GM18498 (cell line): ENCODE results near the gene TFB2M.
A peak's percentile ranks its signal among the peaks of the same experiment; 100 is the strongest.
"Not testable (repeated sequence)": the region's sequence is repeated elsewhere in the genome, so short reads cannot be mapped to it uniquely, and the experiment has no call there.

ENCODE experiments used
- ATAC-seq: cut with Tn5 transposase; IDR thresholded peaks from one replicate; pipeline ENCODE4 v1.9.1; 2021; ENCODE audit warnings: mild to moderate bottlenecking, moderate library complexity; ENCODE audit not compliant: unreplicated experiment

TFB2M gene

GRCh38 chr1:246566128-246566812 is at the start of gene TFB2M, which contains the start of gene CNST:
Gene TFB2M (minus strand): TSS chr1:246566261. CDS start chr1:246566138, 123 bp downstream.
Gene CNST (plus strand): TSS chr1:246566456. CDS start chr1:246591563, 25,107 bp downstream.
- peak; percentile 93 for ATAC-seq

GRCh38 chr1:246613096-246613758 is 47.2 kb upstream of the TFB2M start:
- no peak for ATAC-seq

GRCh38 chr1:246609632-246610031 is 43.6 kb upstream of the TFB2M start:
- ATAC-seq: no peak

GRCh38 chr1:246608616-246609376 is 42.7 kb upstream of the TFB2M start:
- peak; percentile 38 for ATAC-seq

GRCh38 chr1:246607462-246607861 is 41.4 kb upstream of the TFB2M start:
- no peak for ATAC-seq

GRCh38 chr1:246605231-246605630 is 39.2 kb upstream of the TFB2M start:
- ATAC-seq: not testable (repeated sequence)

GRCh38 chr1:246602194-246602593 is 36.1 kb upstream of the TFB2M start:
- ATAC-seq: no peak

- no peak for ATAC-seq
Measured at GRCh38 chr1:246600579-246600978, 34.5 kb upstream of the TFB2M start.

GRCh38 chr1:246599315-246599714 is 33.3 kb upstream of the TFB2M start:
- ATAC-seq: no peak

GRCh38 chr1:246597971-246598370 is 31.9 kb upstream of the TFB2M start:
- ATAC-seq: no peak

GRCh38 chr1:246597340-246597739 is 31.3 kb upstream of the TFB2M start:
- no peak for ATAC-seq

GRCh38 chr1:246595146-246595545 is 29.1 kb upstream of the TFB2M start:
- no peak for ATAC-seq

GRCh38 chr1:246592695-246593094 is 26.6 kb upstream of the TFB2M start:
- ATAC-seq: no peak

GRCh38 chr1:246591958-246592357 is 25.9 kb upstream of the TFB2M start:
- ATAC-seq: peak; percentile 7

- ATAC-seq: peak; percentile 98
Measured at GRCh38 chr1:246591504-246591903, 25.4 kb upstream of the TFB2M start.

- ATAC-seq: peak; percentile 41
Measured at GRCh38 chr1:246591047-246591446, 25.0 kb upstream of the TFB2M start.

- not testable (repeated sequence) for ATAC-seq
Measured at GRCh38 chr1:246589919-246590318, 23.9 kb upstream of the TFB2M start.

- ATAC-seq: no peak
Measured at GRCh38 chr1:246588159-246588721, 22.2 kb upstream of the TFB2M start.

GRCh38 chr1:246587606-246588005 is 21.5 kb upstream of the TFB2M start:
- no peak for ATAC-seq

GRCh38 chr1:246587032-246587431 is 21.0 kb upstream of the TFB2M start:
- ATAC-seq: no peak

GRCh38 chr1:246583448-246584185 is 17.6 kb upstream of the TFB2M start:
- no peak for ATAC-seq
